ENCODE results near the gene CYP2A7. TPM values are rescaled to one million over a fixed set of nuclear protein-coding genes. Genes with fewer than 3 reads are reported as not detected.
A peak's percentile ranks its signal among the peaks of the same experiment; 100 is the strongest.
"Not testable (repeated sequence)": the region's sequence is repeated elsewhere in the genome, so short reads cannot be mapped to it uniquely, and the experiment has no call there.

Gene CYP2A7, protein sequence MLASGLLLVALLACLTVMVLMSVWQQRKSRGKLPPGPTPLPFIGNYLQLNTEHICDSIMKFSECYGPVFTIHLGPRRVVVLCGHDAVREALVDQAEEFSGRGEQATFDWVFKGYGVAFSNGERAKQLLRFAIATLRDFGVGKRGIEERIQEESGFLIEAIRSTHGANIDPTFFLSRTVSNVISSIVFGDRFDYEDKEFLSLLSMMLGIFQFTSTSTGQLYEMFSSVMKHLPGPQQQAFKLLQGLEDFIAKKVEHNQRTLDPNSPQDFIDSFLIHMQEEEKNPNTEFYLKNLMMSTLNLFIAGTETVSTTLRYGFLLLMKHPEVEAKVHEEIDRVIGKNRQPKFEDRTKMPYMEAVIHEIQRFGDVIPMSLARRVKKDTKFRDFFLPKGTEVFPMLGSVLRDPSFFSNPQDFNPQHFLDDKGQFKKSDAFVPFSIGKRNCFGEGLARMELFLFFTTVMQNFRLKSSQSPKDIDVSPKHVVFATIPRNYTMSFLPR
- not detected for total RNA-seq

DNA sequence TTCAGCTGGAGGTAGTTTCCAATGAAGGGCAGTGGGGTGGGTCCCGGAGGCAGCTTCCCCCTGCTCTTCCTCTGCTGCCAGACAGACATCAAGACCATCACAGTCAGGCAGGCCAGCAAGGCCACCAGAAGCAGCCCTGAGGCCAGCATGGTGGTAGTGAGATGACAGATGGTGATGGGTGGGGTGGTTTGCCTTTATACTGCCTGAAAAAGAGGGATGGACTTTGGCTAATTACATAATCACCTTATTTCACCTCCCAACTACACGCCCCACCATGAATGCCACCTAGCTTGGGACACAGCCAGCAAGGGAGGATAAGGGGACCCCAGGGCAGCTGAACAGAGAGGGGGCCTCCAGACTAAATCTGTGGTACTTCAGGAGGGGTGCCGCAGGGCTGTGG, at the start of gene CYP2A7:
Gene CYP2A7, minus strand, starts transcription at position 170 of the 400 bp plus-strand sequence. Its CDS starts 21 bp downstream, at position 149.
- not testable (repeated sequence) for DNase-seq

- not testable (repeated sequence) for DNase-seq
These were observed 48.8 kb upstream of the CYP2A7 start for GRCh38 chr19:40930799-40931198.

DNA sequence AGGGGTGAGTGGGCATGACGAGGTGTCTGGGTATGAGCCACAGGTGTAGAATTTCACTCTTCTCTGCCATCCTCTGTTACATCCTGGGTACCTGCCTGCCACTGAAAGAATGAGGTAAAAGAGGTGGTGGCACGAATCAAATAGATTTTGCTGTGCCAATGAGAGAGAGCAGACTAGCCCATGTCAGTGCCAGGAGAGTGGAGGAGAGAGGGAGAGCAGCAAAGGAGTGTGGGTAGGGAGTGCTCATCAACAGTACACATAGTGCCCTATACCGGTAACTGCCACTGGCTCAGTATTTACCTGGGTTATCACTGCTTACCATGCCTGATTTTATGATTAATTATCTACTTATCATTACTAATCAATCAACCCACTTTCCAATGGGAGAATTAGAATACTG, 47.9 kb upstream of the CYP2A7 start:
- DNase-seq: not testable (repeated sequence)

DNA sequence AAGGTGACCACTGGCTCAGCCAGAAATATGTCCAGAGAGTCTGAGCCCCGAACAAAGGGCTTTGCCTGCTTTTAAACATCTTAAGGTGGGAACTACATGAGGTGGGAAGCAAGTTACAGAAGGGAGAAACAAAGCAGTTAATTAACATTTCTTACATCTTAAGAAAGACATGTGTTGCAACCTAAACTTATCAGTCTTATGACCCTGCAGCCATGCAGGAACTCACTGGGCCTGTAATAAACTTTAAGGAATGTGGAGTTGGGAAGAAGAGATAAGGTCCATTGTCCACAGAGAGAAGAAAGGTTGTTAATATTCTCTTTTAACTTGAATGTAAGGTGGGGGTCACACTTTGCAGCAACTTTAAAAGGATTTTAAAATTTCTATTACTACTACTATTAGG, 46.8 kb upstream of the CYP2A7 start:
- no peak for DNase-seq

- DNase-seq: no peak
These were observed 45.5 kb upstream of the CYP2A7 start for GRCh38 chr19:40927567-40927966.

DNA sequence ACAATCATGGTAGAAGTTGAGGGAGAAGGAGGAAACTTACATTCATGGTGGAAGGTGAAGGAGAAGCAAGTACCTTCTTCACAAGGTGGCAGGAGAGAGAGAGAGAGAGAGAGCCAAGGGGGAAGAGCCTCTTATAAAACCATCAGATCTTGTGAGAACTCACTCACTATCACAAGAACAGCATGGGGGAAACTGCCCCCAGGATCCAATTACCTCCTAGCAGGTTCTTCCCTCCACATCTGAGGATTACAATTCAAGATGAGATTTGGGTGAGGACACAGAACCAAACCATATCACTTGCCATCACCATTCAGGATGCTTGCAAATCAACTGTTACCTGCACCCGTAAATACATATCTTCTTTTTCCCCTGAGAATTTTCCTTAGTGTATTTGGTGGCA, 44.2 kb upstream of the CYP2A7 start:
- DNase-seq: not testable (repeated sequence)

DNA sequence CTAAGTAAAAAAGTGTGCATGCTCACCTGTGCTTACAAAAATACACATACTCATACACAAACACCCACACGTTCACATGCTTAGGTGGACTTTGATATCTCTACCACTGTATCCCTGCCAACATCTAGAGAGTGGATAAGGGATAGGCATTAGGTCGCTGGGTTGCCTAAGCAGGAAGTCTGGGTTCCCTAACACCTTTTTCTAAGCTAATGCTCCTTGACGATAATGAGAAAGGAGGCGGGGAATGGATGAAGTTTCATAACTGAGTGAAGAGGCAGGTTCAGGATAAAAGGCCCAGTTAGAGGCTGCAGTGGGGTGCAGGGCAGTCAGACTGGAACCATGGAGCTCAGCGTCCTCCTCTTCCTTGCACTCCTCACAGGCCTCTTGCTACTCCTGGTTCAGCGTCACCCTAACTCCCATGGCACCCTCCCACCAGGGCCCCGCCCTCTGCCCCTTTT, 41.9 kb upstream of the CYP2A7 start:
- DNase-seq: no peak

GRCh38 chr19:40922237-40923160, 40.5 kb upstream of the CYP2A7 start:
- DNase-seq: not testable (repeated sequence)

DNA sequence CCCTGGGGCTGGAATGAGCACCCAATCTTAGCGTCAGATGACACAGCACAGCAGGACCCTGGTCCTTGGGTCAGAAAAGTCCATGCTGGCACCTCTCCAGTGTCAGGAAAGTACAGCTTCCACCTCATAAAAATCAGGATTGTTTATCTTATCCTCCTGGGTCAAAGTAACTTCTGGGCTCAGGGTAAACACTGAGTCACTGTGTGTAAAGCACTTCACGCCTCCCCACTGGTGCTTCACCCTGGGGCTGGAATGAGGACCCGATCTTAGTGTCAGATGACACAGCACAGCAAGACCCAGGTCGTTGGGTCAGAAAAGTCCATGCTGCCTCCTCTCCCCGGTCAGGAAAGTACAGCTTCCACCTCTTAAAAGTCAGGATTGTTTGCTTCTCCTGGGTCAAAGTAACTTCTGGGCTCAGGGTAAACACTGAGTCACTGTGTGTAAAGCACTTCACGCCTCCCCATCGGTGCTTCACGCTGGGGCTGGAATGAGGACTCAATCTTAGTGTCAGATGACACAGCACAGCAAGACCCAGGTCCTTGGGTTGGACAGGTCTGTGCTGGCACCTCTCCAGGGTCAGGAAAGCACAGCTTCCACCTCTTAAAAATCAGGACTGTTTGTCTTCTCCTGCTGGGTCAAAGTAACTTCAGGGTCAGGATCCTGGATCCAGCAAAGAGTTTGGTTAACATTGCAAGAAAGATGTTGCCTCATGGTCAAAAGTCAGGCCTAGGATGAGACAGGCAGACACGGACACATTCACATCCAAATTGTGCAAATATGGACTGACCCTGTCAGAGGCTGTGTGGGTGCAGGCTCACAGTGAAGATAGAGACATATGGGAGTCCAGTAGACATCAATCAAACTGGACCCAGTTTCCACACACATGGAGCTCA, 39.2 kb upstream of the CYP2A7 start:
- no peak for DNase-seq

DNA sequence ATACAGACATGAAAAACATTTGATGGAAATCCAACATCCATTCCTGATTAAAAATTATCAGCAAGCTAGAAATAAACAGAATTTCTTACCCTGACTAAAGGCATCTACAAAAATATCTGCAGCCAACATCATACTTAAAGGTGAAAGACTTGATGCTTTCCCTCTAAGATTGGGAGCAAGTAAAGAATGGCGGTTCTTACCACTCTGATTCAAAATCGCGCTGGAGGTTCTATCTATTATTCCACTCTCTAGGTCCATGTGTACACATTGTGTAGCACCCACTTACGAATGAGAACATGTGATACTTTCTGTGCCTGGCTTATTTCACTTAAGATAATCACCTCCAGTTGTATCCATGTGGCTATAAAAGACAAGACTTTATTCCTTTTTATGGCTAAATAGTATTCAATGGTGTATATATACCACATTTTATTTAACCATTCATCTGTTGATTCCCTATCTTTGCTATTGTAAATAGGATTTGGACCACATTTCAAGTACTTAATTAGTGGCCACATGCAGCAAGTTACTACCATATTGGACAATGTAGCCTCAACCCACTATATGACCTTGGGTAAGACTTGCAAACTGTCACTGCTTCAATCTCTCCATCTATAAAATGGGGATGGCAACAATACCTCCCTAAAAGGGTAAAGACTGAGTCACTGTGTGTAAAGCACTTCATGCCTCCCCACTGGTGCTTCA, 38.4 kb upstream of the CYP2A7 start:
- no peak for DNase-seq

DNA sequence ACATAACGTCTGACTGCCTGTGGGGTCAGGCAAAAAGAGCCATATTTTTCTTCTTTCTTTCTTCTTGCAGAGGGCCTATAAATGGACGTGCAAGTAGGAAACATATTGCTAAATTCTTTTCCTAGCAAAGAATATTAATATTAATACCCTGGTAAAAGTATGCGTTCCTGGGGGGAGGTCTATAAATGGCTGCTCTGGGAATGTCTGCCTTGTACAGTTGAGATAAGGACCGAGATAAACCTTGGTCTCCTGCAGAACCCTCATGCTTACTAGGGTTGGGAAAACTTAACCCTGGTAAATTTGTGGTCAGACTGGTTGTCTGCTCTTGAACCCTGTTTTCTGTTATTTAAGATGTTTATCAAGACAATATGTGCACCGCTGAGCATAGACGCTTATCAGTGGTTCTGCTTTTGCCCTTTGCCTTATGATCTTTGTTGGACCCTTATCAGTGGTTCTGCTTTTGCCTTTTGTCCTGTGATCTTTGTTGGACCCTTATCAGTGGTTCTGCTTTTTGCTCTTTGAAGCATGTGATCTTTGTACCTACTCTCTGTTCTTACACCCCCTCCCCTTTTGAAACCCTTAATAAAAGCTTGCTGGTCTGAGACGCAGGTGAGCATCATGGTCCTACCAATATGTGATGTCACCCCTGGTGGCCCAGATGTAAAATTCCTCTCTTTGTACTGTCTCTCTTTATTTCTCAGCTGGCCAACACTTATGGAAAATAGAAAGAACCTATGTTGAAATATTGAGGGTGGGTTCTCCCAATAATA, 37.7 kb upstream of the CYP2A7 start:
- not testable (repeated sequence) for DNase-seq

DNA sequence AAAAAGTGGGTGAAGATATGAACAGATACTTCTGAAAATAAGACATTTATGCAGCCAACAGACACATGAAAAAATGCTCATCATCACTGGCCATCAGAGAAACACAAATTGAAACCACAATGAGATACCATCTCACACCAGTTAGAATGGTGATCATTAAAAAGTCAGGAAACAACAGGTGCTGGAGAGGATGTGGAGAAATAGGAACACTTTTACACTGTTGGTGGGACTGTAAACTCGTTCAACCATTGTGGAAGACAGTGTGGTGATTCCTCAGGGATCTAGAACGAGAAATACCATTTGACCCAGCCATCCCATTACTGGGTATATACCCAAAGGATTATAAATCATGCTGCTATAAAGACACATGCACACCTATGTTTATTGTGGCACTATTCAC, 36.3 kb upstream of the CYP2A7 start:
- not testable (repeated sequence) for DNase-seq

- DNase-seq: peak; percentile 23
These were observed 26.9 kb upstream of the CYP2A7 start for GRCh38 chr19:40908976-40909375.

GRCh38 chr19:40907968-40908735, 26.1 kb upstream of the CYP2A7 start:
- peak; percentile 27 for DNase-seq

DNA sequence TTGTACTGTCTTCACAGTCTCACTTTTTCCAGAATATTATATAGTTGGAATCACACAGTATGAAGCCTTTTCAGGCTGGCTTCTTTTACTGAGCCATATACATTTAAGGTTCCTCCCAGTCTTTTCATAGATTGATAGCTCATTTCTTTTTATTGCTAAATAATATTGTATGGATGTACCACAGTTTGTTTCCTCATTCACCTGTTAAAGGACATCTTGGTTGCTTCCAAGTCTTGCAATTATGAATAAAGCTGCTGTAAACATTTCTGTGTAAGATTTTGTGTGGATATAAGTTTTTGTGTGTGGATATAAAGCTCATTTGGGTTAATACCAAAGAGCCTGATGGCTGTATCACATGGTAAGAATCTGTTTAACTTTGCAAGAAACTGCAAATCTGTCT, 24.5 kb upstream of the CYP2A7 start:
- DNase-seq: no peak

DNA sequence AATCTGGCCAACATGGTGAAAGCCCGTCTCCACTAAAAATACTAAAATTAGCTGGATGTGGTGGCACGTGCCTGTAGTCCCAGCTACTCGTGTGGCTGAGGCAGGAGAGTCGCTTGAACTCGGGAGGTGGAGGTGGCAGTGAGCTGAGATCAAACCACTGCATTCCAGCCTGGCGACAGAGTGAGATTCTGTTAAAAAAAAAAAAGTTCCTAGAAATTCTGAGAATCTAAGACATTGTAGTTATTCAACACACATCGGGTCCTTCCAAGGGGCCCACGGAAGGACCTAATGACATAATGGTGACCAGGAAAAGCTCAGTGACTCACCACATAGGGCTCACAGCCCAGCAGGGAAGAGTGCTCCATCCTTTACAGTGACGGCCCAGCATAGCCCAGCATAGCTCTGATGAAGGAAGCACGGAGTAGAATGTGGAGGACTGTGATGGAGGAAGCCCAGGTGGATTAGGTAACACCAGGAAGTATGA, 22.7 kb upstream of the CYP2A7 start:
- not testable (repeated sequence) for DNase-seq

DNA sequence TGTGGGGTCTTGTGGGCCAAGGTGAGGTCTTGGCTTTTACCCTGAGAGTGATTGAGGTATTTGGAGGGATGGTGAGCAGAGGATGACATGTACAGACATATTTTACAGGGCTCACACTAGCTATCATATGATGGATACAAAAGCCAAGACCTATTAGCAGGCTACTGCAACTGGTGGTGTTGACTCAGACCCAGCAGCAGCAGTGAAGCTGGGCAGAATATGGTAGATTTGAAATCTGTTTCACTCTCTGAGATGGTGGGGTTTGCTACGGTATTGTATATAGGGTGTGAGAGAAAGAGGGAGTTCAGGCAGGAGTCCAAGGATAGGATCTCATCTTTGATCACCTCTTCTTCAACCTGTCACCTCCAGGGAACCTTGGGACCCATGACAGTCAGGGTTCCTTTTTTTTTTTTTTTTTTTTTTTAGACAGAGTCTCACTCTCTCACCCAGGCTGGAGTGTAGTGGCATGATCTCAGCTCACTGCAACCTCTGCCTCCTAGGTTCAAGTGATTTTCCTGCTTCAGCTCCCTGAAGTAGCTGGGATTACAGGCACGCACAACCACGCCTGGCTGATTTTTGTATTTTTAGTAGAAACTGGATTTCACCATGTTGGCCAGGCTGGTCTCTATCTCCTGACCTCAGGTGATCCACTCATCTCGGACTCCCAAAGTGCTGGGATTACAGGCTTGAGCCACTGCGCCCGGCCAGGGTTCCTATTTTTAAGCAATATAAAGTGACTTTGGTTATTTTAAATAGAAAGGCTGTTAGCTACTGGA, 20.1 kb upstream of the CYP2A7 start:
- DNase-seq: not testable (repeated sequence)

DNA sequence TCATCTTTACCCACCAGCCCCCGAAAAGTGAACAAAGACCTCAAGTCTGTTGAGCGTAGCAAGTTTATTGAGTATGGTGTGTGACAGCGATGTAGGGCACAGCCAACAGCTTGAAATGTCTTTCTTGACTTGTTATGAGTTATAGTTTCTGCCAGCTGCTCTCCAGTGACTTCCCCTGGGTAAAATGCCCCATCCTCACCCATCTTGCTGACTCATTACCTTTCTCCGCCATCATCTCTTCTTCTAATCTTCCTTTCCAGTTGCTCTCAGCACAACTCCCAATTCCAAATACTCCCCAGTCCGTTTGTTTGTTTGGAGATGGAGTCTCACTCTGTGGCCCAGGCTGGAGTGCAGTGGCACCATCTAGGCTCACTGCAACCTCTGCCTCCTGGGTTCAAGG, 18.5 kb upstream of the CYP2A7 start:
- DNase-seq: not testable (repeated sequence)

- not testable (repeated sequence) for DNase-seq
These were observed 17.9 kb upstream of the CYP2A7 start for GRCh38 chr19:40899964-40900363.

Data from effector CD4-positive, alpha-beta T cell (primary cell).